22Rv1 (cell line): ENCODE results near the gene TMC8.

Experiments used
- CTCF ChIP-seq: fragments of 450-650 bp; IDR thresholded peaks from 2 replicates; pipeline ENCODE4 v1.5.1; 2017; ENCODE audit warnings: mild to moderate bottlenecking
- ZFX ChIP-seq: fragments of 450-650 bp; IDR thresholded peaks from 2 replicates; pipeline ENCODE4 v1.6.1; 2017; ENCODE audit warnings: antibody characterized with exemption, borderline replicate concordance

- TF ChIP-seq CTCF: no peak
- TF ChIP-seq ZFX: no peak
These were observed 508 bp upstream of the TMC8 start for GRCh38 chr17:78130090-78130436.
